Bronchial epithelial cell (primary cell): Measurements from ENCODE around the gene GDPD3. TPM values are rescaled to one million over a fixed set of nuclear protein-coding genes. Genes with fewer than 3 reads are reported as not detected.

Experiments
- DNase-seq: peaks from one replicate; pipeline ENCODE4 v3.0.0-alpha.2; 2010; ENCODE audit warnings: low read depth
- FAIRE-seq: peaks from 2 replicates; lab custom pipeline; 2011; peaks lifted over from hg19 to GRCh38; lab: Jason Lieb, UNC
- H3K27me3 ChIP-seq: 2 replicates; pipeline ENCODE4 v1.5.1; 2011; ENCODE audit warnings: low read length; ENCODE audit not compliant: control insufficient read depth, insufficient read depth
- H3K36me3 ChIP-seq: 2 replicates; pipeline ENCODE4 v1.5.1; 2011; ENCODE audit warnings: low read length; ENCODE audit not compliant: control insufficient read depth, insufficient read depth
- H3K4me3 ChIP-seq: 2 replicates; pipeline ENCODE4 v1.5.1; 2011; ENCODE audit warnings: mild to moderate bottlenecking, low read depth, low read length, control low read depth
- total RNA-seq: library from RNA; depleted of rRNA; stranded (reverse); fragments of >200 nt; gene quantifications from 2 replicates; pipeline ENCODE4 v1.2.1, GENCODE V29; 2014
- TF ChIP-seq, protein P1 (sequence below): IDR thresholded peaks from 2 replicates; pipeline ENCODE4 v1.5.1; 2011; ENCODE audit warnings: mild to moderate bottlenecking, moderate library complexity, low read length, control low read depth, inconsistent platforms; ENCODE audit not compliant: insufficient read depth, severe bottlenecking

Gene GDPD3
- total RNA-seq, 1 donor from 2014 or later, result 7.1 TPM

DNA sequence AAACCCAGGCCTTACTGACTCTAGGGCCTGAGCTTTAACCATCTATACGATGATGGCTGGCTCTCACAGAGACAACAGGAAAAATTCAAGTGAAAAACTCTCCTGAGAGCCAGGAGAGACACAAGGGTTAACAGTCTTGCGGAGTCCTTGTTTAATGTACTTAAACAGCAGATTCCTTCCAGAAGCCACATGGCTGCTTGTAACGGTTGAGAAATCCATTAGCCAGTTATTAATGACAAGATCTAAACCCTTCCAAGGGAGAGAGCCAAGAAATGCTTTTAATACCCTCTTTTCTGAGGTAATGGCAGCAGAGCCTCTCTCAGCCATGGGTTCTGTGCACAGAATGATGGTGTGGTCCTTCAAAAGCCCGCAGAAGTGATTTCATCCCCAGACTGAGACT lies 53.0 kb downstream of the GDPD3 start:
- TF ChIP-seq, protein P1, sequence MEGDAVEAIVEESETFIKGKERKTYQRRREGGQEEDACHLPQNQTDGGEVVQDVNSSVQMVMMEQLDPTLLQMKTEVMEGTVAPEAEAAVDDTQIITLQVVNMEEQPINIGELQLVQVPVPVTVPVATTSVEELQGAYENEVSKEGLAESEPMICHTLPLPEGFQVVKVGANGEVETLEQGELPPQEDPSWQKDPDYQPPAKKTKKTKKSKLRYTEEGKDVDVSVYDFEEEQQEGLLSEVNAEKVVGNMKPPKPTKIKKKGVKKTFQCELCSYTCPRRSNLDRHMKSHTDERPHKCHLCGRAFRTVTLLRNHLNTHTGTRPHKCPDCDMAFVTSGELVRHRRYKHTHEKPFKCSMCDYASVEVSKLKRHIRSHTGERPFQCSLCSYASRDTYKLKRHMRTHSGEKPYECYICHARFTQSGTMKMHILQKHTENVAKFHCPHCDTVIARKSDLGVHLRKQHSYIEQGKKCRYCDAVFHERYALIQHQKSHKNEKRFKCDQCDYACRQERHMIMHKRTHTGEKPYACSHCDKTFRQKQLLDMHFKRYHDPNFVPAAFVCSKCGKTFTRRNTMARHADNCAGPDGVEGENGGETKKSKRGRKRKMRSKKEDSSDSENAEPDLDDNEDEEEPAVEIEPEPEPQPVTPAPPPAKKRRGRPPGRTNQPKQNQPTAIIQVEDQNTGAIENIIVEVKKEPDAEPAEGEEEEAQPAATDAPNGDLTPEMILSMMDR, result no peak
- Histone ChIP-seq H3K36me3 (no peaks in the 10 kb centered on the region), H3K27me3 (no peaks in the 10 kb centered on the region), H3K4me3 (no peak overlapping the region)
- DNase-seq (no peak), FAIRE-seq (no peak)

DNA sequence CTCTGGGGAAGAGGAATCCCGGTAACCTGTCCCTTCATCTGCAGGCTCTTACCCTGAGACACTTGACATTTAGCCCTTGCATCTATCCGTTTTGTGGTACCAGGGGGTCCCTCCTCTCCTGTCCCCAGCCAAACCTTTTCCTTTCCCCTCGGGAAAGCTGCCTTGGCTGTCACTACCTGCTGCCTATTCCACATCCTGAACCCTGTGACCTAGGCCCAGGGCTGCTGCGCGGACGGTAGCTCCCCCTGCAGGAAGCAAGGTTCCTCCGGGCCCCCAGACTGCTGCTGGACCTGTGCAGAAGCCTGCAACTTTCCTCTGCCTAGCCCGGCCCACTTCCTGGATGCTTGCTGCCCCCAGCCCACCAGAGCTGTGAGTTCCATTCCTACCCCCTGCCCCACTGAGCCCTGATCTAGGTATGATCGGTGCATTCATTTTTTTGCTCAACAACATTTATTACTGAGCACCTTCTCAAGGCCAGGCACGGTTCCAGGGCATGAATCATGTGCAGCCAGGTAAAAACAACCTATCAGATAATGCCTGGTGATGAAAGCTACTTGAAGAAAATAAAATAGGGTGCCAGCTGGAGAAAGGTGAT lies 58.3 kb downstream of the GDPD3 start:
- no peak overlapping the region for H3K4me3 ChIP-seq
- no peak for FAIRE-seq

More for the DNA sequence above, 58.3 kb downstream of the GDPD3 start:
- no peaks in the 10 kb centered on the region for H3K36me3 ChIP-seq
- DNase-seq, result peak; percentile 83
- H3K27me3 ChIP-seq, result no peaks in the 10 kb centered on the region
- TF ChIP-seq, protein P1, result peak; percentile 89

Other genes with a start within 250 kb of the GDPD3 start
- gene SEZ6L2, start 214.0 kb downstream of the GDPD3 start, total RNA-seq, result 1.8 and 2.9 TPM in 2 replicates
- 1.2 and 2.4 TPM in 2 replicates for gene ASPHD1, start 213.0 kb downstream of the GDPD3 start, total RNA-seq
- 8.2 and 12.2 TPM in 2 replicates for gene KCTD13, start 187.3 kb downstream of the GDPD3 start, total RNA-seq
- 49.8 and 66.1 TPM in 2 replicates for gene TMEM219, start 151.5 kb downstream of the GDPD3 start, total RNA-seq
- 24.7 and 28.7 TPM in 2 replicates for gene TAOK2, start 139.7 kb downstream of the GDPD3 start, total RNA-seq
- gene HIRIP3, start 117.9 kb downstream of the GDPD3 start, total RNA-seq, result 6.0 and 6.8 TPM in 2 replicates
- 15.1 and 22.6 TPM in 2 replicates for gene INO80E, start 117.3 kb downstream of the GDPD3 start, total RNA-seq
- not detected in 2 replicates for gene DOC2A, start 102.5 kb downstream of the GDPD3 start, total RNA-seq
- not detected in 2 replicates for gene C16orf92, start 90.3 kb downstream of the GDPD3 start, total RNA-seq
- not detected in 2 replicates for gene TLCD3B, start 82.3 kb downstream of the GDPD3 start, total RNA-seq
- gene ALDOA, start 47.8 kb downstream of the GDPD3 start, total RNA-seq, result 496 and 527 TPM in 2 replicates
- gene PPP4C, start 37.5 kb downstream of the GDPD3 start, total RNA-seq, result 249 and 310 TPM in 2 replicates
- 0.26 and 0.90 TPM in 2 replicates for gene TBX6, start 21.6 kb downstream of the GDPD3 start, total RNA-seq
- gene YPEL3, start 17.3 kb downstream of the GDPD3 start, total RNA-seq, result 3.7 and 7.4 TPM in 2 replicates
- gene MAPK3, start 9.7 kb upstream of the GDPD3 start, total RNA-seq, result 7.4 and 13.4 TPM in 2 replicates
- 0.79 and 1.5 TPM in 2 replicates for gene CORO1A, start 70.1 kb upstream of the GDPD3 start, total RNA-seq
- 45.7 and 235 TPM in 2 replicates for gene BOLA2B, start 80.1 kb upstream of the GDPD3 start, total RNA-seq
- 24.5 and 24.6 TPM in 2 replicates for gene SLX1A, start 80.3 kb upstream of the GDPD3 start, total RNA-seq
- gene SULT1A3, start 85.7 kb upstream of the GDPD3 start, total RNA-seq, result 0.26 and 3.3 TPM in 2 replicates
- gene NPIPB13, start 134.9 kb upstream of the GDPD3 start, total RNA-seq, result 0.64 and 1.1 TPM in 2 replicates
- 37.6 and 39.8 TPM in 2 replicates for gene CD2BP2, start 241.8 kb upstream of the GDPD3 start, total RNA-seq